HPDE6-E6E7 (cell line): Measurements from ENCODE around the gene PSAP.
"Not testable (repeated sequence)": the region's sequence is repeated elsewhere in the genome, so short reads cannot be mapped to it uniquely, and the experiment has no call there.

Source experiments
- DNase-seq: peaks from one replicate; pipeline ENCODE4 v3.0.0; 2011; ENCODE audit warnings: missing footprints; ENCODE audit errors: extremely low spot score

The PSAP gene

DNA sequence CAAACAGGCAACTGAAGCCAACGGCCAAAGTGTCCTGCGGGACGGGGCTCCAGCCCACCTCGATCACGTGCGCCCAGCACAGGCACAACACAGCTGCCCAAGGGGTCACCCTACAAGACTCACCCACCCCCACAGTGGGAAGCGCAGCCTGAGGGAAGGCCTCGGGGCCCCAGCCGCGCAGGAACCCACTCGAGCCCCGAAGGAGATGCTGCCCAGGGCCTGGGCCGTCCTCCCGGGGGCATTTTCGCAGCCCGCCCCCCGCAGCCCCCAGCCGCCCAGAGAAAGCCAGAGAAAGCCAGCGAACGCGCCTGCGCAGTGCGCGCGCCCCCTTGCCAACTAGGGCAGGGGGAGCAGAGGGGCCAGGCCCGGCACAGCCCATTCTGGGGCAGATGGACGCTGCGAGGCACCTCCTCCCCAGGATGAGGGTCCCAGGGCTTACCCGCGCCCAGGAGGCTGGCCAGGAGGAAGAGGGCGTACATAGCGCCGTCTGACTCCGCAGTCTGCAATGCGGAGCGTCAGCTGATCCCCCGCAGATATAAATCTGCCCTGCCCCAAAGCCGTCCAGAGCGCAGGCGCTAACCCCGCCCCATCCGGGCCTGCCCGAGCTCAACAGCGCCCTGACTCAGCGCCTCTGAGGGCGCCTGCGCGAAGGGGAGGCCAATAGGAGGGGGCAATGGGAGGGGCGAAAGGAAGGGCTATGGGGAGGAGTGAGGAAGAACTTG, at the start of gene PSAP:
Gene PSAP (minus strand): TSS at position 509 of the 722 bp plus-strand sequence. CDS start 30 bp downstream, at position 479.
- DNase-seq = peak; percentile 99

DNA sequence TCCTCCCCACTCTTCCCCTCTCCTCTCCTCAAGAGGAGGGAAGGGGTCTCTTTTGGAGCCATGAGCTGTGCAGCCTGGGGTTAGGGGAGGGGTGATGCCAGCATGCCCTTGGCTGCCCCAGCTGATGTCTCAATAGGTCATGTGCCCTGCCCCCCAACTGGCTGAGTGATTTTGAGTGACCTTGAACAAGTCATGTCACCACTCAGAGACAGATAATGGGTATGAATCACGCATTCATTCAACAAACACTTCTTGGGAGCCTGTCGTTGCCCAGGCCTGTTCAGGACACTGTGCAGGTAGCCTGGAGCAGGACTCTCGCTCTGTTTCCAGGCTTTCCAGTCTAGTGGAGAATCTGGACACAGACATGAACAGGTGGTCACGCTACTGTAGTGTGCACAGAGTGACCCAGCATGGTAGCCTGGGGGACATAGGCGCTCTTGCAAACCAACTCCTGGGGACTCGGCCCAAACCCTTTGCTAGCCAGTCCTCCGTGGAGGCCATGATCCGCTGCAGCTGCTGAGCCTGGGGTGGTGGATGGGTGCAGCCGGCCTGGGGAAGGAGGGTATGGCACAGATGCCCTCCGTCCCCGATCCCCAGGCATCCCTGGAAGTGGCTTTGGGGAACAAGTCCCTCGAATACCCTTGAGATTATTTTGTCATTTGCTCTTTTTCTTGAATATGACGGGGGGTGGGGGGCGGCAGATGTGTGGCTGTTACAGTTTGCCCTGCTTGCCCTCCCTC, 49.6 kb upstream of the PSAP start:
- no peak for DNase-seq

DNA sequence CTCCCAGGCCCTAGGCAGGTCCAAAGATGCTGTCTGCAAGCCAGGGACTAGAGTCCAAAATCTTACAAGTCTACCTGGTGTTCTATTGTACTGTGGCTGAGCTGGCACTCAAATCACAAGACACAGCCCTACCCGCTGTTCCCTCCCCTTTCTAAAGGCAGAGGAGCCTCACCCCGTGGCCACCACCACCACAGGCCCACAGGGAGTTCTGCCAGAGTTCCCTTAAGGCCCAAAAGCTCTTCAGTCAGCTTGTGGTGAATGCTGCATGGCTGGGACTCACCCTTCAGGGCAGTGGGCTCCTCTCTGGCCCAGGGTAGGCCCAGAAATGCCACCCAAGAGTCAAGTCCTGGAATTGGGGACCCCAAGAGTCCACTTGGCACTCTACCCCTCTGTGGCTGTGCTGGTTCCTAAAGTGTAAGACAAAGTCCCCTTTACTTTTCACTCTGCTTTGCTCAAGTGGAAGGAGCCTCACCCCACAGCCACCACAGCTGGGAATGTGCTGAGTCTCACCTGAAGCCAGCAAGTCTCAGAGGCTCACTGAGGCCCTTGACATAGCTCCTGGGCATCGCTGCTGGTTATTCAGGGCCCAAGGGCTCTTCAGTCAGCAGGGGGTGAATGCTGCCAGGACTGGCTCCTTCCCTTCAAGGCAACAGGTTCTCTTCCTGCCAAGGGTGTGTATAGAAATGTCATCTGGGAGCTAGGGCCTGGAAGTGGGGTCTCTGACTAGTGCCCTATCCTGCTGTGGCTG, 48.8 kb upstream of the PSAP start:
- DNase-seq = no peak

DNA sequence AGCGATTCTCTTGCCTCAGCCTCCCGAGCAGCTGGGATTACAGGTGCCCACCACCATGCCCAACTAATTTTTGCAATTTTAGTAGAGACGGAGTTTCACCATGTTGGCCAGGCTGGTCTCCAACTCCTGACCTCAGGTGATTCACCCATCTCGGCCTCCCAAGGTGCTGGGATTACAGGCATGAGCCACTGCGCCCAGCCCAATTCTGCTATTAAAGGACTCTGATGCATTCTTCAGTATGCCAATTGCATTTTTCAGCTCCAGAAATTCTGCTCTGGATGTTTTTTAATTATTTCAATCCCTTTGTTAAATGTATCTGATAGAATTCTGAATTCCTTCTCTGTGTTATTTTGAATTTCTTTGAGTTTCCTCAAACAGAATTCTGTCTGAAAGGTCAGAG, 47.3 kb upstream of the PSAP start:
- not testable (repeated sequence) for DNase-seq

DNA sequence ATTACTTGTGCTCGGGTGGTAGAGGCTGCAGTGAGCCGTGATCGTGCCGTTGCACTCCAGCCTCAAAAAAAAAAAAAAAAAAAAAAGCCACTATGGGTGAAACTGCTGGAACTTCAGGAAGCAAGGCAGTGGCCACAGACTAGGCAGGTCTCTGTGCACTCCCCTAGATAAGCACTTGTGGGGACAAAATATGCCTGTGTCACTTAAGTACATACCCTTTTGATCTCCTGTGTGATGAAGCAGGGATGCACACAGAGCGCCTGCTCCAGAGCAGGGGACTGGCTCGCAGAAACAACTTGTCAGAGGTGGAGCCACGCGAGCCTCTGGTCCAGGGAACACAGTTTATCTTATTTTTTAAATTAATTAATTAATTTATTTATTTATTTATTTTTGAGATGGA, 42.9 kb upstream of the PSAP start:
- no peak for DNase-seq

DNA sequence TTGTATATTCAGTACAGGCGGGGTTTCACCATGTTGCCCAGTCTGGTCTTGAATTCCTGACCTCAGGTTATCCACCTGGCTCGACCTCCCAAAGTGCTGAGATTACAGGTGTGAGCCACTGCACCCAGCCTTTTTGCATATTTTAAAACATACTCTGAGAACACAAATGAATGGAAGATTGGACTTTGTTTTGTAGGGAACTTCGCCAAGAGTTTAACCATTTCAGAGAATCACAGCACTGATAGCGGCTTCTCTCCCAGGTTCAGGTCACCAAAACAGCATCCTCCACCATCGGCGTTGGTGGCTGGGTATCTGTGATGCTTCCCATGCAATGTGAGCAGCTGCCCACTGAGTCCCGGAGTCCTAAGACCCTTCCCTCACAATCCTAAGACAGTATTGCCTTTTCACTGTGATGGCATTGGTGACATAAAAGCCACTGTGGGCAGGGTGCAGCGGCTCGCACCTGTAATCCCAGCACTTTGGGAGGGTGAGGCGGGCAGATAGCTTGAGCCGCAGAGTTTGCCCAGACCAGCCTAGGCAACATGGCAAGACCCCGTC, 42.3 kb upstream of the PSAP start:
- DNase-seq = no peak

DNA sequence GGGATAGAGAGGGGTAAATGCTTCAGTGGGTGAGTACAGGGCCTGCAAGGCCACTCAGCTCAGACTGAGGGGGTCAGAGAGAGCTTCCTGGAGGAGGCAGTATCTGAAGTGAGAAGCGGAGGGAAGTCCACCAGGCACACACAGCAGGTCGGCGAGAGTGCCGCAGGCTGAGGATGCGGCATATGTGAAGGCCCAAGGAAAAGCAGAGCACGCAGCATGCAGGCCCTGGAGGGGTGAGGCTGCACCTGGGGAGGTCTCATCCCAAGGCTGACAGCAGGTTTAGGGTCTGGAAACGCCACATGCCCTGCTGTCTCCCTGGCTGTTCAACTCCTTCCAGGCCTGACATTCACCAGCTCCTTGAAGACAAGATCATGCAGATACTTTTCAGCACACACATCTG, 40.4 kb upstream of the PSAP start:
- no peak for DNase-seq

DNA sequence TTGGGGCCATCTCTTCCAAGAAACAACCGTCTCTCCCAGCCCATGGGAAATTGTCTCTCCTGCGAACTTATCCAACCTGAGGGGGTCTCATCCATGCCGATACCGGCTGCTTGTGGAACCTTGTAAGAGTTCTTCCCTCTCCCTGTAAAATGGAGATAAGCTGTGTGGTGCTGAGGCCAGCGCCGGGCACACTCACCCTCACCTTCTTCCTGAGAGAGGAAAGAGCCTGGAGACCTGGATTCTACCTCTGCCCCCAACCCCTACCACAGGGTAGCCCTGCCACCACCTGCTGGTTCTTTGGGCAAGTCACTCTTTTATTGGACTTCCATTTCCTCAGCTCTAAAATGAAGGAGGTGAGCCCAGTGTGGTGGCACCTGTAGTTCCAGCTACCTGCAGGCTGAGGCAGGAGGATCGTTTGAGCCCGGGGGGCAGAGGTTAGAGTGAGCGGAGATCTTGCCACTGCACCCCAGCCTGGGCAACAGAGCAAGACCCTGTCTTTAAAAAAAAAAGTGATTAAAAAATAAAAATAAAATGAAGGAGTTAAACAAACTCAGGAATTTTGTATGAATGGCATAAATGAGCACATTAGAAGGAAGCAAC, 38.4 kb upstream of the PSAP start:
- no peak for DNase-seq

DNA sequence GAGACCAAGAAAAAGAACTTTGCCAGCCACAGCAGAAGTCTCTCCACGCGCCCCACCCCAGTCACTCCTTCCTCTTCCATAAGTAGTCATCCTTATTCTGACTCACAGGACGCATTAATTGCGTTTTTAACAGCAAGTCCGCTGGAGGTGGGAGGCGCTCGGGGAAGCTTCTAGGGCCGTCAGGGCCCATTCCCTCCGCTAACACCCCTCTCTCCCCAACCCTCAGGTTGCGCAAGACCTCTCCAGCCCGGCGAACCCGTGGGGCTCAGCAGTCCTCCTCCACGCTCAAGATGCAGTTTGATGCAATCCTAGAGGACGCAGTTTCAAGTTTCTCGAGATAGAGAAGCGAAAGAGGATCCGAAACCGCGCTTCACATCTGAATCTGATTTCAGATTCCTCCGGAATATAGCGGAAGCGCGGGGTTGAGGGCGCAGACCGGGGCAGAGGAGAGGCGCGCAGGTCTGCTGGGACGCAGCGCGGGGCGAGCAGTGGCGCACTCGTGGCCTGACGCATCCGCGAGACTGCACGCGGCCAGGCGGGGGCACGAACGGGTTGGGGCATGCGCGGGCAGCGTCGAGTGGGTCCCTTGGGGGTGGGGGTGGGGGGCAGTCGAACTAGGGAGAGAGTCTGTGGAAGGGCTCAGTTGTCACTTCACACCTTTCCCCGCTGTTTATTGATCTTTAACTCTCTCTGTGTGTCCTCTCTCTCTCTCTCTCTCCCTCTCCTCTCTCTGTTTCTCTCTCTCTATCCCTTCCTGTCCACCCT, 37.8 kb upstream of the PSAP start:
- DNase-seq = peak; percentile 74

DNA sequence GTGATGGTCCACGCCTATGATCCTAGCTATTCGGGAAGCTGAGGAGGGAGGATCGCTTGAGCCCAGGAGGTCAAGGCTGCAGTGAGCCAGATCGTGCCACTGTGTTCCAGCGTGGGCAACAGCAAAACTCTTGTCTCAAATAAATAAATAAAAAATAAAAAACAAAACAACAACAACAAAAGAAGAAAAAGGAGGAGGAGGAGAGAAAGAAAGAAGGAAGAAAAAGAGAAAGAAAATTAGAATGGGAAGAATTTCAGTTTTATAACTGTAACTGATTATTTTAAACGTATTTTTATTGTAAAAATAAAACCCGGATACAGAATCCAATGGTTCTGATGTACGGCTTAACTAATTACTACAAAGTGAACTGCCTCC, 37.2 kb upstream of the PSAP start:
- DNase-seq = no peak

DNA sequence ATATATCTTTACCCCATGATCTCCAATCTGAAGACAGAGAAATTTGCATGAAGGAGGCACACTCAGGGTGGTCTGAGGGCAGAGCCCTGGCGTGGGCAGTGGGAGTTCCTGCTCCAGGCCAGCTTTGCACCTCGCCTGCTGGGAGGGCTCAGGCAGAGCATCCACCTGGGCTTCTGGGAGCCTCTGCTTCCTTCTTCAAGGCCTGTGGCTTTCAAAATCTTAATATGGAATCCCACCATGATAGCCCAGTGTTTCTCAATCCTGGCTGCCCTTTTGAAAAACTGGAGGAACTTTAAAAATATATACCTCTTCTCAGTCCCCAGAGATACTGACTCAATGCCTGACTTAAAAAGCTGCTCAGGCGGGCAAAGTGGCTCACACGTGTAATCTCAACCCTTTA, 36.7 kb upstream of the PSAP start:
- no peak for DNase-seq

DNA sequence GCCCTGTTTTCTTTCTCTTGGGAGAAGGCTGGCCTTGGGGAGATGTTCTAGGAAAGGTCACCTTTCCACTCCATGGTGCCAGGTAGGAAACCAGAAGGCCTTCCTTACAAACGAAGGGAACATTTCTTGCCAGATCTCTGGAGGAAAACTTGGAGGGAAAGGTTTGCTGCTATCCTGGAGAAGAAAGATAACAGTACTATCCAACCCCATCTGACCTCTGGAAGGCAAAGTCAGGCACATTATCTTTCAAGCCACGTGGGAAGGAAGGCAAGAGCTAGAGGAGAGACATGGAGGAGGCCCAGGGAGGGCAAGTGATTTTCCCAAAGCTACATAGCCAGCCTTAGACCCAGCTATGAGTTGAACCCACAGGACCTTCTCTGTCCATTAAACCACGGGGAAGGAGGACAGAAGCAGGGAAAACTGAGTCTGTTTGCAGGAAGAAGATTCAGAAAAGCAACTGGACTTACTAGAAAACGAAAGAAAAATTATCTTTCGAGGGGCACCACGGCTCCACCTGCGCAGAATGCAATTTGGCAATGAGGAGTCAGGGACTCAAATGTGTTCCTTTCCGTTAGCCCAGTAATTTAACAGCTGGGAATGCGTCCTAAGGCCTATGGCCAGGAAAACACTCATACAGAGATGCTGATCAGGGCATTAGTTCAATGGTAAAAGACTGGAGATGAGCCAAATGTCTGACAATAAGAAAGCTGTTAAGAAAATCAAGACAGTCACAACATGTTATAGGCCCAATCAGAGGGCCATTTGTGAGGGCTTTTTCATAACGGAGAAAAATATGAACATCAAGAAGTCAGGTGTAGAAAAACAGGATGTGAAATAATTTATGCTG, 32.0 kb upstream of the PSAP start:
- no peak for DNase-seq

DNA sequence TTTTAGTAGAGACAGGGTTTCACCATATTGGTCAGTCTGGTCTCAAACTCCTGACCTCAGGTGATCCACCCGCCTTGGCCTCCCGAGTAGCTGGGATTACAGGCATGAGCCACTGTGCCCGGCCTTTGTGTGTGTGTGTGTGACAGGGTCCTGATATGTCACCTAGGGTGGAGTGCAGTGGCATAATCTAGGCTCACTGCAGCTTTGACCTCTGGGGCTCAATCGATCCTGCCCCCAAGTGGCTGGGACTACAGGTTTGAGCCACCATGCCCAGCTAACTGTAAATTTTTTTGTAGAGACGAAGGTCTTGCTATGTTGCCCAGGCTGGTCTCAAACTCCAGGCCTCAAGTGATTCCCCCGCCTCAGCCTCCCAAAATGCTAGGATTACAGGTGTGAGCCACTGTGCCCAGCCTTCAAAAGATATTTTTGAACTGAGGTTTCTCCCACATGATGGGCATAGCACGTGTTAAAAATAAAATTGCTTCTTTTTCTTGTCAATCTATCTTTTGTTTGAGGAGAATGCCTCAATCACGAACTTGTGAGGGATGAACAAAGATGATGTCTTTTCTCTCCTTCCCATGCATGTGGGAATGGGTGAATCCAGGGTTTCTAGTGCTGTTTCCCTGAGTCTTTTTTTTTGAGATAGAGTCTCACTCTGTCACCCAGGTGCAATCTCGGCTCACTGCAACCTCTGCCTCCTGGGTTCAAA, 30.8 kb upstream of the PSAP start:
- no peak for DNase-seq

DNA sequence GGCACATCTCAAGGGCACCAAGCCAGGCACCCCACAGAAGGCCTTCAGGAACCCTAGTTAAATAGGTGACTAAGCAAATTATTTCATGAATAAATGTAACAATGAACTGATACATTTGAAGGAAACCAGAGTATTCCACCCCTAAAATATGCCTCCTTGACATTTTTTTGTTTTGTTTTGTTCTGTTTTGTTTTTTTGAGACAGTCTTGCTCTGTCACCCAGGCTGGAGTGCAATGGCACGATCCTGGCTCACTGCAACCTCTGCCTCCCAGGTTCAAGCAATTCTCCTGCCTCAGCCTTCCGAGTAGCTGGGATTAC, 30.2 kb upstream of the PSAP start:
- not testable (repeated sequence) for DNase-seq

DNA sequence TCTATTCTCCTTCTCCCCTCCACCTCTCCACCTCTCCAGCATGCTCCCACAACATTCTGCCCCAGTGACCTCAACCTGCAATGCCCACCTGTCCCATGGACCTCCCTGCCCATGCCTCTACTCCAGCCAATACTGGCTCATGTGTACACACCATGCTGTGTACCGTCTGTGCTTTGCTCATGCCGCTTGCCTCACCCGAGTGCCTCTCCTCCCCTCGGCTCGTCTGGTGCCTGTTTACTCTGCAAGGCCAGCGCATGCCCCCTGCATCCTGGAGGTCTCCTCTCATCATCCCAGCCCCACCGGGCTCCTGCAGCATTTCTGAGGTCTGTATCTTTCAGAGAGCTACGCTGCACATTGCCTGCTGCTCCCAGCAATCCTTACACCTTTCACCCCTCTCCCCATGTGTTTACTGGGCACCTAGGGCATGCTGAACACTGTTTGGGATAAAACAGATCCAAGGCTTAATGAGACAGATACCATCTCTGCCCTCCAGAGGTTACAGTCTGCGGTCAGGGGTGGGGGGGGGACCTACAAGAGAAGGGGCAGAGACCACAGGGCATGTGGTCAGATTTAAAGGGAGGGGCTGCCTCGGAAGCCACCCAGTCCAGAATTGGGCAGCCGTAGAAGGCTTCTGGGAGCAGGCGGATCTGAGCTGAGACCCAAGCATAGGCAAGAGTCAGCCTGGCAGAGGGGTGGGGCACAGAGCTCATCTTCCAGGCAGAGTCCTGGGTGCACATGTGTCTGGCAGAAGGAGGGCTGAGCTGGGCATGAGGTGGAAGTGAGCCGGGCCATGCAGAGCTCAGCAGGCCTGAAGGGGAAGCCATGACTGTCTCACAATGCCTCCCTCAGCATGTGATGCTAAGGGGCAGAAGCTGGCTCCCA, 29.6 kb upstream of the PSAP start:
- no peak for DNase-seq

DNA sequence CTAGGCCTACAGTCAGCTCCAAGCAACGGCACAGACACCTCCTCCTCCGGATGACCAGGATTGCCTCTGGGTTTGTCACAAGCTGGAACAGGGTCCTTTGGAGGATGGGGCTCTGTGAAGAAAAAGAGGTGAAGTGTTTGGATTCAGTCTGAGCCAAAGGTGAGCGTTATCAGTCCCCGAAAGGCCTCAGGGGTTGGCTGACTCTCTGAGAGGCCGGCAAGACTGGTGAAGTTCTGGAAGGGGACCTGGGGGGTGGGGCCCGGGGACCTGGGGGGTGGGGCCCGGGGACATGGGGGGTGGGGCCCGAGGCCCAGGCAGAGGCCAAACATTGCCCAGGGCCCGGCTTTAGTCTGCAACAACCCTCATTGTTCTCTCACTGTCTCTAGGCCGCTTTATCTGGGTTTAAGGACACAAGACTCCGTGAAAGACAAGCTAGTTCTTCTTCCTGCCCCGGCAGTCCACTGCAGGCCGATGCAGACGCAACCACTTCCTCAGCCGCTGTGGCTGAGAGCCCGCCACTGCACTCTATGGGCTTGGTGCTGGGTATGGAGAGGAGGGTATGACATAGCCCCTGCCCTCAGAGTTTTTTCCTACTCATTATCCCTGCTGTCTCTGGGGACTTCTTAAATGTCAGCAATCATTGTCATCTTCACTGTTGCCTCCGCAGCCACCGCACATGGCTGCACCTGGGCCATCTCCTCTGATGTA, 27.4 kb upstream of the PSAP start:
- no peak for DNase-seq

DNA sequence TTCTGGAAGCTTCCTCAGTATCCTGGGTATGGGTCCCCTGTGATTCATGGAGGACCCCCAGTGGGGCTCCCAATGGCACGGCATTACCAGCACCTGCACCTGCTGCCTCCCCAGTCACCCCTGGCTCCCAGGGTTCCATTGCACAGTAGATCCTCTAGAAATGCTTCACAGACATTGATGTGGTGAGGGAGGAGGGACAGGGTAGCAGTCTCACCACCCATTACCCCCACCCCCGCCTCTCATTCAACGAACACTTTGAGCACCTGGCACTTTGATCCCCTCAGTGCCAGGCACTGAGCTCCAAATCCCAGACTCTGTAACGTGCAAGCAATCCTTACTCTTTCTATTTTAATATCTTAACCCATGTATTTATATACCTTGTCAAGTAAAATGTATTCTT, 26.8 kb upstream of the PSAP start:
- no peak for DNase-seq

DNA sequence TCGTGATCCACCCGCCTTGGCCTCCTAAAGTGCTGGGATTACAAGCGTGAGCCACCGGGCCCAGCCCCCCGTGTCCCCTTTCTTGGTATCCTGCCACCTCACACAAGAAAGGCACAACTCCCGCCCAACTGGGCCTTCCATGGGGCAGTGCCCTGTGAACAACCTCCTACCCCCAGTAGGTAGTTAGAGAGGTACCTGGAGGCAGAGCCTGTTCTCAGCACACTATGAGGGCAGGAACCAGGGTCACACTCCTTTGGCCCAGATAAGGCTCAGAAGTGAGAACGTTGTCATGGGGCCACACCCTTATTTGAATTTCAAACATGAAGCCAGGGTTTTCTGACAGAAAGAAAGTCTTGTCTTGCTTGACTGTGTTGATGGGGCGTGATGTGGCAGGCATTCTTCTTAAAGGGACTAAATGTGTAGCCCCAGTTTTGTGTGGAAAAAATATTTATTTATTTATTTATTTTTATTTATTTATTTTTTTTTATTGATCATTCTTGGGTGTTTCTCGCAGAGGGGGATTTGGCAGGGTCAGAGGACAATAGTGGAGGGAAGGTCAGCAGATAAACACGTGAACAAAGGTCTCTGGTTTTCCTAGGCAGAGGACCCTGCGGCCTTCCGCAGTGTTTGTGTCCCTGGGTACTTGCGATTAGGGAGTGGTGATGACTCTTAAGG, 23.8 kb upstream of the PSAP start:
- not testable (repeated sequence) for DNase-seq
